Right atrium auricular region (tissue), 2 donors: ENCODE measurements around the gene BBS9. TPM values are rescaled to one million over a fixed set of nuclear protein-coding genes. Genes with fewer than 3 reads are reported as not detected.

Experiments
- DNase-seq: peaks from one replicate; pipeline ENCODE4 v3.0.0-alpha.2; 2019; ENCODE audit warnings: low spot score
- H3K27ac ChIP-seq, 2 donors: fragments of 200-600 bp; sonication (generic); 1 replicate in 1 of 2; 2 replicates in 1 of 2; pipeline ENCODE4 v1.5.1; 2016 to 2019
- H3K27me3 ChIP-seq, 2 donors: fragments of 200-600 bp; sonication (generic); one replicate each; pipeline versions ENCODE4 v1.5.1 to v1.6.0; 2017 to 2019
- H3K36me3 ChIP-seq: fragments of 200-600 bp; sonication (generic); one replicate; pipeline ENCODE4 v1.5.1; 2016
- H3K4me1 ChIP-seq, 2 donors: fragments of 200-600 bp; sonication (generic); one replicate each; pipeline versions ENCODE4 v1.5.1 to v1.6.0; 2017 to 2019
- H3K4me3 ChIP-seq, 2 donors: fragments of 200-600 bp; sonication (generic); 1 replicate in 1 of 2; 2 replicates in 1 of 2; pipeline ENCODE4 v1.5.1; 2017 to 2019; ENCODE audit warnings: mild to moderate bottlenecking in 1 of 2, moderate library complexity in 1 of 2
- H3K9me3 ChIP-seq, 2 donors: fragments of 200-600 bp; sonication (generic); one replicate each; pipeline ENCODE4 v1.5.1; 2019
- total RNA-seq, 2 donors: library from RNA; depleted of rRNA; stranded (reverse); fragments of >200 nt; gene quantifications; one replicate each; pipeline ENCODE4 v1.1.0, GENCODE V29; 2016
- TF ChIP-seq, protein P1 (sequence below), 2 donors: fragments of 200-600 bp; sonication (generic); IDR thresholded peaks; one replicate each; pipeline ENCODE4 v1.5.1; 2019; ENCODE audit warnings: antibody characterized with exemption in 2 of 2

BBS9 gene
- total RNA-seq, 2 donors from 2014 or later: 13.3 to 13.8 TPM

DNA sequence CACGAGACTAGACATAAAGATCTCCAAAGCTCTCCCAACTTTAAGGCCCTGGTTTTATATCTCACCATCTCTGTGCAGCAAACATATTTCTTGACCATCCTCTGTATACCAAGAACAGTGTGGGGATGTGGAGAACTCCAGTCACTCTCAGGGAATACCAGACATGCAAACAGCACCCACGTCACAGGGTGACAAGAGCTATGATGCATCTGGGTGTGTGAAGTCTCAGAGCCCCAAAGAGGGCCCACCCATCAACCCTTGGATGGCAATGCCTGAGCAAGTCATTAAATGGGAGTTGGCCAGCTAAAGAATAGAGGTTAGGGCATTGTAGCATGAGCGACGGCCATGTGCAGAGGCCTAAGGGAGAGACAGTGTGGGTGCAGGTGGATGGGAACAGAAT lies 402.5 kb downstream of the BBS9 start:
- no peak overlapping the region for H3K4me3 ChIP-seq
- H3K27me3 ChIP-seq: no peaks in the 10 kb centered on the region
- no peak overlapping the region for H3K27ac ChIP-seq
- no peak for DNase-seq
- TF ChIP-seq, protein P1, sequence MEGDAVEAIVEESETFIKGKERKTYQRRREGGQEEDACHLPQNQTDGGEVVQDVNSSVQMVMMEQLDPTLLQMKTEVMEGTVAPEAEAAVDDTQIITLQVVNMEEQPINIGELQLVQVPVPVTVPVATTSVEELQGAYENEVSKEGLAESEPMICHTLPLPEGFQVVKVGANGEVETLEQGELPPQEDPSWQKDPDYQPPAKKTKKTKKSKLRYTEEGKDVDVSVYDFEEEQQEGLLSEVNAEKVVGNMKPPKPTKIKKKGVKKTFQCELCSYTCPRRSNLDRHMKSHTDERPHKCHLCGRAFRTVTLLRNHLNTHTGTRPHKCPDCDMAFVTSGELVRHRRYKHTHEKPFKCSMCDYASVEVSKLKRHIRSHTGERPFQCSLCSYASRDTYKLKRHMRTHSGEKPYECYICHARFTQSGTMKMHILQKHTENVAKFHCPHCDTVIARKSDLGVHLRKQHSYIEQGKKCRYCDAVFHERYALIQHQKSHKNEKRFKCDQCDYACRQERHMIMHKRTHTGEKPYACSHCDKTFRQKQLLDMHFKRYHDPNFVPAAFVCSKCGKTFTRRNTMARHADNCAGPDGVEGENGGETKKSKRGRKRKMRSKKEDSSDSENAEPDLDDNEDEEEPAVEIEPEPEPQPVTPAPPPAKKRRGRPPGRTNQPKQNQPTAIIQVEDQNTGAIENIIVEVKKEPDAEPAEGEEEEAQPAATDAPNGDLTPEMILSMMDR (IDR thresholded peaks at IDR 0.05): no peak
- no peaks in the 10 kb centered on the region for H3K9me3 ChIP-seq
- no peaks in the 10 kb centered on the region for H3K36me3 ChIP-seq
- H3K4me1 ChIP-seq: peaks cover 0 to 5% of the 10 kb centered on the region in 2 donors

DNA sequence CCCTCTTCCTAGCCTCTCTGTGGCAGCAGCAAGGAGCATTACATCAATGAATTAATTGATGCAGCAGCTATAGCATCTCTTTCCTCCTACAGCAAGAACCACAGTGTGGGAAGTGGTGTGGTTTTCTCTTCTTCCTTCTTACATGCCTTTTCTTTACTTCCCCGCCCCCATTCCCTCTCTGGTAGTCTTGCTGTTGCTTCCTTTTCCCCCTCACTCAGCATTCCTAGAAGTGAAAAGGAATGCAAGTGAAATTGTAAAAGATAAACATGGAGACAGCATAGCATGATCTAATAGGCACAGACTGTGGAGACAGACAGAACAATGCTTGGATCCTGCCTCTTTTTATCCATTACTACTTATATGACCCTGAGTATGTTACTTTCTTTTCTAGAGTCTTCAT lies 405.5 kb downstream of the BBS9 start:
- TF ChIP-seq, protein P1 (IDR thresholded peaks at IDR 0.05): no peak
- Histone ChIP-seq H3K4me3 (no peak overlapping the region), H3K9me3 (no peaks in the 10 kb centered on the region), H3K27me3 (no peaks in the 10 kb centered on the region), H3K27ac (no peak overlapping the region), H3K4me1 (peaks cover 0 to 13% of the 10 kb centered on the region in 2 donors), H3K36me3 (no peaks in the 10 kb centered on the region)
- no peak for DNase-seq

DNA sequence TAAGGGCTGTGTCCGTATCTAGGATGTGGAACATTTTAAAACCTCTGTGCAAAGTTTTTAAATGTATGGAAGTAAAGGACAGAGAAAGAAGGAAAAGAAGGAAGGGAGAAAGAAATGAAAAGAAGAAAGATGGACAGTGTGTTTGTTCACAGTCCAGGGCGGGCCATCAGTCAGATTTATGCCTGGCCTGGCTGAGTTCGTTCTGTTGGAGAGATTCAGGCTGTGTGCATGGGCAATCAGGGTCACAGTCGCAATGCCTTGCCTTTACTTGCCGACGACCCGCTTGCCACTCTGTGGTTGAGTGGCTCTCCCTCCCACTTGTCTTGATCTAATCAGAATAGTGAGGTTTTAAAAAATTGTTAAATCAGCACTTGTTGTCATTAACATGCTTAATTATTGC lies 406.6 kb downstream of the BBS9 start:
- no peaks in the 10 kb centered on the region for H3K9me3 ChIP-seq
- H3K27ac ChIP-seq: no peak overlapping the region
- H3K27me3 ChIP-seq: no peaks in the 10 kb centered on the region
- peaks cover 0 to 15% of the 10 kb centered on the region in 2 donors for H3K4me1 ChIP-seq
- H3K4me3 ChIP-seq: no peak overlapping the region
- H3K36me3 ChIP-seq: no peaks in the 10 kb centered on the region
- TF ChIP-seq, protein P1 (IDR thresholded peaks at IDR 0.05): no peak
- no peak for DNase-seq

DNA sequence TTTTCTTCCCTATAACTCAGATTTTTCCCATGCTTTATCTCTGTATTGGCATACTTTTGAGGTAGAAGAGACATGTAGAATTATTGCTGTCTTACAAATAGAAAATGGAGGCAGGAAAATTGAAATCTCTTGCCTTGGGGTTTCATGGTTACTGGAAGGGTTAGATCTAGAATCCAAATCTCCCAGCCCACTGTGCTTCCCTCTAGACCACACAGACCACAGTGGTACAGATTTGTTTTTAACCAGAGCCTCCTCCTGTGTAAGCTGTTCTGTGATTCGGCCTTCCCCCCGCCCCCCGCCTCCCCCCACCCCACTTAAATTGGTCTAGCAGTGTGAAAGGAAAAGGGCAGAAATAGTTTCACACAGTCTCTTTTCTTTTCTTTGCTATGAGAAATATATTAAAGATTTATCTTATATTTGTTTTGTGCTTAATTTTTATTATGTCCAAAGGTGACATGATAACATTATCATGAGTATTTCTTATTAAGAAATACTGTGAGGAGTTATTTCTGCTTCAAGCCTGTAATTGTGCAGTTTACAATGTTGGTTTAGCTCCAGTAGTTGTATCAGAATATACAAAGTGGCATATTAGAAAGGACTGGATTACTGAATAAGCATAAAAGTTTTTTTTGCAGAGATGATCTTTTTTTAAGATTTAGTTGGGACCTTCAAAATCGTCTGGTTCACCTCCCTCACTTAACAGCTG lies 407.2 kb downstream of the BBS9 start:
- Histone ChIP-seq H3K4me1 (peaks cover 0 to 15% of the 10 kb centered on the region in 2 donors), H3K9me3 (no peaks in the 10 kb centered on the region), H3K27ac (no peak overlapping the region), H3K4me3 (no peak overlapping the region), H3K27me3 (no peaks in the 10 kb centered on the region), H3K36me3 (no peaks in the 10 kb centered on the region)
- DNase-seq: no peak
- TF ChIP-seq, protein P1 (IDR thresholded peaks at IDR 0.05): no peak

DNA sequence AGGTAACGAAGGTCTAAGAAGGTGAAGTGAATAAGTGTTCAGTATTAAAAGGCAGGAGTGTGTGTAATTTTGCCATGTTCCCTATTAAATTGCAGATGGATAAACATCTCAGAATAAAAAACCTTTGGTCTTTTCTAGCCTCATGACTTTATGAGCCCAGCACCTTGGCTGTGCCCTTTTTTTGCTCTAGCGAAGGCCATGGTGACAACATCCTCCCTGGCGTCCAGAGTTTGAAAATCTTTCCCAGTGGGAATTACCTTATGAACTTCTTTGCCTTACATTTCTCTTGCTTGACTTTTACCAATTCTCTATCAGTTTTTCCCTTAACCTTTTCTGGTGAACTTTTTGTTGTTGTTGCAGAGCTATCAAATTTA lies 407.7 kb downstream of the BBS9 start:
- Histone ChIP-seq H3K36me3 (no peaks in the 10 kb centered on the region), H3K4me1 (peaks cover 0 to 15% of the 10 kb centered on the region in 2 donors), H3K27ac (no peak overlapping the region), H3K4me3 (no peak overlapping the region), H3K9me3 (no peaks in the 10 kb centered on the region), H3K27me3 (no peaks in the 10 kb centered on the region)
- DNase-seq: no peak
- TF ChIP-seq, protein P1 (IDR thresholded peaks at IDR 0.05): no peak

DNA sequence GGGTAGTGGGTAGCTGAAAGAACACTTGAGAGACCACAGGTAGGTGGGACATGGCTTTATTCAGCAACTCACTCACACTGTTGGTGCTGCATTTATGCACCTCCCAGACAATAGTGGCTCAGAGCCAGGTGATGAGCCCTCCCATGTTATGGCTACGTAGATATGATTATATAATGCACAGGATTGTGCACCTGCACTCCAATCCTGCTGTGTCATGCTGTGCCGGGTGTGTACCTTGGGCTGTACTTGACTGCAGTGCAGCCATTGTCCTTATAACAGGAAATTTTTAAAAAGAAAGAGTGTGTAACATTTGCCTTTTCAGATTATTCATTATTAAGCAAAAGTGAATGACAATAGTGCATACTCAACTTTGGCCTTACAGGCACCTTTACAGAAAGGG lies 409.8 kb downstream of the BBS9 start:
- H3K27ac ChIP-seq: no peak overlapping the region
- H3K36me3 ChIP-seq: no peaks in the 10 kb centered on the region
- peaks cover 0 to 15% of the 10 kb centered on the region in 2 donors for H3K4me1 ChIP-seq
- no peak for DNase-seq
- H3K9me3 ChIP-seq: no peaks in the 10 kb centered on the region
- TF ChIP-seq, protein P1 (IDR thresholded peaks at IDR 0.05): no peak
- no peak overlapping the region for H3K4me3 ChIP-seq
- no peaks in the 10 kb centered on the region for H3K27me3 ChIP-seq
